Brain microvascular endothelial cell (primary cell): ENCODE data around the gene ZNF10.

Experiments
- DNase-seq: peaks from one replicate; pipeline ENCODE4 v3.0.0-alpha.2; 2020
- H3K27ac ChIP-seq: fragments of 250-450 bp; sonication (Bioruptor Pico); 2 replicates; pipeline ENCODE4 v1.5.1; 2020; ENCODE audit warnings: mild to moderate bottlenecking, moderate library complexity
- H3K27me3 ChIP-seq: fragments of 250-450 bp; sonication (Bioruptor Pico); replicated peaks from 2 replicates; pipeline ENCODE4 v1.5.1; 2020; ENCODE audit warnings: mild to moderate bottlenecking
- H3K36me3 ChIP-seq: fragments of 250-450 bp; sonication (Bioruptor Pico); replicated peaks from 2 replicates; pipeline ENCODE4 v1.5.1; 2020; ENCODE audit warnings: mild to moderate bottlenecking
- H3K4me3 ChIP-seq: 2 replicates; pipeline ENCODE4 v1.5.1; 2011; ENCODE audit warnings: low read depth, mild to moderate bottlenecking, control low read depth, low read length, moderate library complexity
- CTCF ChIP-seq: IDR thresholded peaks from 2 replicates; pipeline ENCODE4 v1.5.1; 2011; ENCODE audit warnings: low read depth, mild to moderate bottlenecking, moderate library complexity, low read length, control low read depth, inconsistent platforms; ENCODE audit errors: missing control alignments
- in situ Hi-C: cut with HindIII; loops from 2 replicates; pipeline ENCODE4 v1.10.0; 2017; ENCODE audit warnings: low sequenced_read_pairs, low pct_ligation_motif_present

The ZNF10 gene

DNA sequence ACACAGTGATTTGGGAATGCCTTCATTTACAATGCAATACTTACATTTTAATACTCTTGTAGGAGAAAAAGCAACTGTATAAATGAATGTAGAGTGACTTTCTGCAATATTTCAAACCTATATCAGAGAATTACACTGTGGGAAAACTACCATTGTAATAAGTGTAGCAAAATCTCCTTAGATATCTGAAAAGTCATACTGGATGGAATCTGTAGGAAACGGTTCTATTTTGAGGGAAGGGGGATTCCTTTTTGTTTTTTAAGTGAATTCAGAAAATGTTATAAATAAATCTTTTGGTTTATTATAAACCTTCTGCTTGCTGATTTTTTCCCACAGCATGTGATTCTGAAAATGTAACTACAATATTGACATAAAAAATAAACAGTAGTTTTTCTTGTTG lies 23.3 kb upstream of the ZNF10 start:
- Histone ChIP-seq H3K27me3 (no peaks in the 10 kb centered on the region), H3K4me3 (no peak overlapping the region), H3K36me3 (peaks cover 41% of the 10 kb centered on the region), H3K27ac (no peak overlapping the region)
- in situ Hi-C loops: no loop called here
- no peak for DNase-seq
- no peak for TF ChIP-seq CTCF

- Histone ChIP-seq H3K36me3 (peaks cover 33% of the 10 kb centered on the region), H3K4me3 (no peak overlapping the region), H3K27me3 (no peaks in the 10 kb centered on the region), H3K27ac (no peak overlapping the region)
- DNase-seq: no peak
- in situ Hi-C loops: no loop called here
- no peak for TF ChIP-seq CTCF
Observed at GRCh38 chr12:133108150-133108549, 22.3 kb upstream of the ZNF10 start.

DNA sequence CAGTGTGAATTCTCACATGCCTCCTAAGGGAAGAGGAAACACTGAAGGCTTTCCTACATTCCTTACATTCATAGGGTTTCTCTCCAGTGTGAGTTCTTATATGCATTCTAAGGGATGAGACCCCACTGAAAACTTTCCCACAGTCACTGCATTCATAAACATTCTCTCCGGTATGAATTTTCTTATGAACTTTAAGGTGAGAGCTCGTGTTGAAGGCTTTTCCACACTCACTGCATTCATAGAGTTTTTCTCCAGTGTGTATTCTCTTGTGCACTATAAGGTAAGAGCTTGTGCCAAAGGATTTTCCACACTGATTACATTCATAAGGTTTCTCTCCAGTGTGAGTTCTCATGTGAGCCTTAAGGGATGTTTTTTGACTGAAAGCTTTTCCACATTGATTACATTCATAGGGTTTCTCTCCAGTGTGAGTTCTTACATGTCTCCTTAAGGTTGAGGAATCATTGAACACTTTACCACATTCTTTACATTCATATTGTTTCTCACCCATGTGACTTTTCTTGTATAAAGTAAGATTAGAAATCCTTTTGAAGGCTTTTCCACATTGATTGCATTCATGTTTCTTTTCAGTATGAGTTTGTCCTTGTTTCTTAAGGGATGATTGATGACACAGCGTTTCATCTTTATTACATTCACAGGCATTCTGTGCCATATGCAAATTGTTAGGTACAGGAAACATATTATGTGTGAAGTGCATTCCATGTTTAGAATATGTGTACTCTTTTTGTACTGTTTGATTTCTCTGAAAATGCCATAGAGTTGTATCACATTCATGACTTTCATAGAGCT lies 9.8 kb upstream of the ZNF10 start:
- TF ChIP-seq CTCF: no peak
- DNase-seq: no peak
- peaks cover 12% of the 10 kb centered on the region for H3K36me3 ChIP-seq

GRCh38 chr12:133124674-133125073 lies 5.8 kb upstream of the ZNF10 start:
- Histone ChIP-seq H3K36me3 (peaks cover 11% of the 10 kb centered on the region), H3K4me3 (no peak overlapping the region), H3K27ac (no peak overlapping the region), H3K27me3 (no peaks in the 10 kb centered on the region)
- DNase-seq: no peak
- in situ Hi-C loops: no loop called here
- no peak for TF ChIP-seq CTCF

More for the DNA sequence above, 9.8 kb upstream of the ZNF10 start:
- Histone ChIP-seq H3K27ac (no peak overlapping the region), H3K27me3 (no peaks in the 10 kb centered on the region), H3K4me3 (no peak overlapping the region)
- in situ Hi-C loops: no loop called here

- no peak for TF ChIP-seq CTCF
- in situ Hi-C loops: no loop called here
- Histone ChIP-seq H3K36me3 (no peaks in the 10 kb centered on the region), H3K27me3 (no peaks in the 10 kb centered on the region), H3K27ac (peak overlapping the region; percentile 92), H3K4me3 (peak overlapping the region; percentile 88)
- DNase-seq: no peak
Observed at GRCh38 chr12:133129368-133130037, 924 bp upstream of the ZNF10 start.
